CD4-positive, alpha-beta T cell treated with Interleukin-2 at 100 ng/mL for 4 hours (primary cell): Measurements from ENCODE around the gene APCDD1.
A peak's percentile ranks its signal among the peaks of the same experiment; 100 is the strongest.
"Not testable (repeated sequence)": the region's sequence is repeated elsewhere in the genome, so short reads cannot be mapped to it uniquely, and the experiment has no call there.

Experiments used
- DNase-seq: peaks from one replicate; pipeline ENCODE4 v3.0.0-alpha.2; 2020; ENCODE audit warnings: low spot score

APCDD1 gene

GRCh38 chr18:10495936-10496335 is 41.5 kb downstream of the APCDD1 start:
- no peak for DNase-seq

DNA sequence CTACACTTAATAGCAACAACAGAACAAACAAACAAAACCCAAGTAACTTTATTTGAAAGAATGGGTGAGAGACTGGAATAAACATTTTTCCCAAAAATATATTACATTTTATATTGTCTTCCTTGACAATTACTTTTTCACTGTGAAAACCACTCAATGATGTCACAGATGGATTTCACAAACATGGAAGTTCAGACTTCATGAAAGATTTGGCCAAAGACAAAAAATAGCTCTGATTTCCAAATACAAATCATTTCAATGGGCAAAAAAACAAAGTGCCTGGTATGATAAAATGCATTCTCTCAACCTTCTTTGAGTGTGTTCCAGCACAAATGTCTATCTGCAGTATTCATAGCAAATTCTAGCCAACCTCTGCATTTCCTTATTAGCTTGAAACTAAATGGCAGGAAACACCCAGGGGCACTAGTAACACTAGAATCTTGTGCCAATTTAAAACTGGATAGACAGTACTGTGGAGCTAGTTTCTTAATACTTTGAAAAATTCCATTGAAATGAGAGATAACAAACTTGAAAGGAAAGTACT is 42.8 kb downstream of the APCDD1 start:
- DNase-seq = no peak

DNA sequence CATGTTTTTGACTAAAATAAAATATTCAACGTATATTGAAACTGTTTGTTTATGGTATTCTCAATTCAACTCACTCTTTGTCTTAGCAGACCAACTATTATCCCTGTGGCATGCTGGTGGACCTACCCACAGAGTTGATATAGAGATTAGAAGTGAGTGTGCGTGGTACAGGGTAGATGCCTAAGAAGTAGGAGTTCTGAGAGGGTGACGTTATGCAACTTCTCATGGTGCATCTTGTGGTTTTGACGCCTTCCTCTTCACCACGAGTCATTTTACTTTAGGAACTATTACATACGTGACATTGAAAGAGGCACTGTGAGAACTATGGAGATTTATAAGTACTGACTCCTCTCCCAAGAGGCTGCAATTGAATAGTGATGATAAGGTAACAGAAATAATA is 44.8 kb downstream of the APCDD1 start:
- no peak for DNase-seq

GRCh38 chr18:10500038-10500437 is 45.6 kb downstream of the APCDD1 start:
- no peak for DNase-seq

GRCh38 chr18:10504723-10505122 is 50.3 kb downstream of the APCDD1 start:
- DNase-seq = no peak

GRCh38 chr18:10505892-10506291 is 51.5 kb downstream of the APCDD1 start:
- DNase-seq = not testable (repeated sequence)

DNA sequence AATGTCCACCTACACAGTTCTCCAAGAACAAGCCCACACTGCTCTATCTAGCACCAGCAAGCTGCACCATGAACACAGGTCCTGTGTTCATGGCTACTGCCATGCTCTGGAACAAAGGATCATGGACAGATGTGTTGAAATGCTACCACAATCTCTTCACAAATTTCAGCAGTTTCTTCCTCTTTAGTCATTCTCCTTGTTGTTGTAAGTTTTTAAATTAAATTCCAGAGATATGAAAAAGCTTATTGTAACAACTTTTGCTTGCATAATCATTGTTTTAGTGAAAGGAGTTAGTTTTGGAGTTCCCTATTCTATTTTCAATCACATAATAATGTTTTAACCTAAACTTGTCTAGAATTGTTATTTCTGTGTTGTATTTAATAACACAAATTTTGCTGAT is 54.2 kb downstream of the APCDD1 start:
- no peak for DNase-seq

DNA sequence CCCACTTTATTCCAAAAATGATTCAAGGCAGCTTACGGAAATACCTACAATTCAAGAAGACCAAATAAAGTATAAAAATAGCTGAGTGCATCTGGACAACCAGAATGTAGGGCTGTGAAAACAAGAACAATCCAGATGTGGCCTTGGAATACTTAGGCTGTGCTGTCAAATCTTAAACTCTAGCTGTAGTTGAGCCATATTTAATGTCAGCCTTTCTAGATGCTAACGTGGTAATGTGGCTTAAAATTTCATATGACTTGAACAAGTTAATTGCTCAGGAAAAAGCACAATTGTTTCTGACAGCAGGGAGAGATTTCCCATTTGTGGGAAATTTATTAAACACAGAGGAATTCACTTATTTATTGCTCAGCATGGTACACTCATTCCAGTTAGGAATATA is 56.8 kb downstream of the APCDD1 start:
- no peak for DNase-seq

DNA sequence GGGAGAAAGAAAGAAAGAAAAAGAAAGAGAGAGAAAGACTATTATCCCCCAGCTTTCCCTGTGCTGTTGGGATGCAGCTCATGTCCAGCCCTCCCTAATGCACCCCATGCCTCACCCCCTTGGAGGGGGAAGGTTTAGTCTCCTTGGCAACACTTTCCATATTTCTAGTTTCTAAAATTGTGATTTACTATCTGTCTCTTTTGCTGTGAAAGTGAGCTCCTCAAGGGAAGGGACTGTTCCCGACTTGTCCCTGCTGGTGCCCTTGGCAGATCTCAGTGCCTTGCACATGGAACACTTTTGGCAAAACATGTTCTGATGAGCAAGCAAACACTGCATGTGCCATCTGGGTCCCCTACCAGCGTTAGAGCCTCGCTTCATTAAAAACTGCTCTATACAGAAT is 59.6 kb downstream of the APCDD1 start:
- no peak for DNase-seq

- no peak for DNase-seq
Observed at GRCh38 chr18:10514601-10515000, 60.2 kb downstream of the APCDD1 start.

- DNase-seq = no peak
Observed at GRCh38 chr18:10515456-10515855, 61.0 kb downstream of the APCDD1 start.

DNA sequence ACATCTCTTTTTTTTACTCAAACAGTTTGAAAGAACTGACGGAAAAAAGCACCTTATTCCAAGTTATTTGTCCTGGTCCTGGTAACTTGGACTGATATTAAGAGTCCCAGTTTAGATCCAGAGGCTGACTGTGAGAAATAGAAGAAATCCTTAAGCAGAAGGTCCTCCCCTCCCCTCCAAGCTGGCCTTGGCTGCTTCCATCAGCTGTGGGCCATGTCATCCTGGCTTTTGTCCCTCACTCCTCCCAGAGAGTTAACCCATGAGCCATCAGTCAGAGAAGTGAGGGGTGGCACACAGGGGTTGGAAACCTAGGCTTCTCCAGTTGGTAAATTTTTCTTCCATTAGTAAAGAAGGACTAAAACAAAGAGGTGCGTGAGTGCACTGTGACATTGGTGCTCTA is 61.6 kb downstream of the APCDD1 start:
- no peak for DNase-seq

GRCh38 chr18:10518595-10519255 is 64.3 kb downstream of the APCDD1 start:
- DNase-seq = no peak

DNA sequence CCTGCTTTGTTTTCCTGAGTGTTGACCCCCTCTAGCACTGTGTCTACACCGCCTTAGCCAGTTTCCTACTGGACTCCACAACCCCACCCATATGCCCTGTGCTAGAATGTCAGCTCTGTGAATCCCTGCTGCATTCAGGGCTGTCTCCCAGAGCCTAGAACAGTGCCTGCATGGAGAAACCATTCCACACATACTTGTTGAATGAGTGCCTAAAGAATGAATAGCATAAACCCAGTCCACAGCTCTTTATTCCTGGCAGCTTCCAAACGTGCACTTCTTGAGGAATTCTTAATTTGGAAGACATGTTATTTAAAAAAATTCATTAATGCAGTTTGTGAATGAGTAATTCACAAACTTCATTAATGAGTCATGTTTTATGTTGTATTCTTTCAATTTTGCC is 64.9 kb downstream of the APCDD1 start:
- no peak for DNase-seq

DNA sequence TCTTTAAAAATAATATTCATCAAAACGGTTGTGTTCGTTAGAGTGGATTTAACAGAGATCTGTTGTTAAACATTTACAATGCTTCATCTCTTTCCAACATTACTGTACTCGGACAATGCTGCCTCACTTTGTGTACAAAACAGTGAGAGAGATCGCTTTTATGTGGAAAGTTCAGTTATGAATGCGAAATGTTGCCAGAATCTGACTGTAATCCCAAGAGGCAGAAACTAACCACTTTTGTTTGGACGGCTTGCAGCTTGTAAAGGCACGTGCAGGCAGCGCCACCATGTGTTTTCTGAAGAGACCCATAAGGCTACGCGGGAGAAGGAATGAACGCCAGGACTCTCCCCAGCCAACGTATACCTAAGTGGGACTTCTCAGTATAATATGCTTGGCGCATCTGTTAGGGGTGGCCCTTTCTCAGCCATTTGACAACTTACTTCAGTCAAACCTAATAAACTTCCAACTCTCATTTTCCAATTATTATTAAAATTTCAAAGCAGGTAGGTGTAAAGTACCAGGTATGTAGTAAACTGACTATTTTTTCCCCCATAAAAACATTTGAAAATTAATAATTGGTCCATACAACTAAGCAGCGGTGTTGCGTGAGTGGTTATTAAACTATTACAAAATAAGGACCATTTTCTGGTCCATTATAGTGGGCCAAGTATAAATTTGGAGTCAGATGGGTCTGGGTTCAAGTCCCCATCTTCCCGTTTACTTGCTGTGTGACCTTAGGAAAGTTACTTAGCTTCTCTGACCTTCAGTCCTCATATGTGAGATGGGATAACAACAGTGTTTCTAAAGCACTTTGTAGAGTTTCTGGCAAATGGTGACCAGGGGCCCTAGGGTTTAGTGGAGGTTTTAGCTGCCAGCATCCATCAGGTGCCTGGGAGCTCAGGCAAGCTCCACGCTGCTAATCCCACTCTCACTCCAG is 65.8 kb downstream of the APCDD1 start:
- peak; percentile 58 for DNase-seq

GRCh38 chr18:10521566-10521965 is 67.1 kb downstream of the APCDD1 start:
- DNase-seq = no peak

- no peak for DNase-seq
Observed at GRCh38 chr18:10522574-10522973, 68.1 kb downstream of the APCDD1 start.

- DNase-seq = no peak
Observed at GRCh38 chr18:10523544-10523943, 69.1 kb downstream of the APCDD1 start.

GRCh38 chr18:10524507-10525370 is 70.3 kb downstream of the APCDD1 start:
- DNase-seq = no peak

GRCh38 chr18:10525371-10525691 is 70.9 kb downstream of the APCDD1 start:
- DNase-seq = no peak

- DNase-seq = peak; percentile 92
Observed at GRCh38 chr18:10525697-10526560, 71.5 kb downstream of the APCDD1 start, which contains the start of gene NAPG. Gene NAPG, plus strand, starts transcription at chr18:10526027. Its CDS starts 76 bp downstream, at chr18:10526103.
